ENCODE data around the gene VSIG2. TPM values are rescaled to one million over a fixed set of nuclear protein-coding genes. Genes with fewer than 3 reads are reported as not detected.

Gene VSIG2
- total and polyA plus RNA-seq, 2 donors (not counting 1 experiment from before 2014, with no cell fraction given): not detected

DNA sequence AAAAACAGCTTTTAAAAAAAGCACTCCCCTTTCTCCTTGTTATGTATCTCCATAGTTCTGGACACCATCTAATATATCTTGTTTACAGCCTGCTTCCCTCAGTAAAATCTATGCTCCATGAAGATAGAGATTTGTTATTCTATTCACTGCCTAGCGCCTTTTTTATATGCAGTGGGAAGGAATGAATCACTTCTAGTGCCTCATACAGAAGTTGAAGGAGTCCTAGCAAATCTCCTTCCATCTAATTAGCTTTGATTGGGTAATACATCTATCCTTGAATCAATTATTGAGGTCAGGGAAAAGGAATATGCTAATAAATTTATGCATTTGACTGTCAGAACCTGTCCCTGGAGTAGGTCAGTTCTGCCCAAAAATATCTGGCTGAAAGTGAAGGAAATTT lies 52.5 kb downstream of the VSIG2 start:
- no peaks in the 10 kb centered on the region for H3K27me3 ChIP-seq (ENCODE audit: control insufficient read depth, insufficient read depth, low read length)

More for the DNA sequence above, 52.5 kb downstream of the VSIG2 start:
- H3K4me3 ChIP-seq (replicated peaks in 1 of 4; ENCODE audit: control extremely low read depth in 1 of 4, insufficient read depth in 1 of 4, low read depth in 3 of 4, low read length in 4 of 4): no peak overlapping the region
- H3K36me3 ChIP-seq (ENCODE audit: control insufficient read depth, insufficient read depth, low read length): no peaks in the 10 kb centered on the region
- no peak overlapping the region for H3K4me2 ChIP-seq (ENCODE audit: extremely low read depth, insufficient read depth, low read length)
- H2AFZ ChIP-seq (ENCODE audit: low read length): no peak overlapping the region
- DNase-seq (ENCODE audit: low read depth in 2 of 2): no peak
- no peaks in the 10 kb centered on the region for H3K79me2 ChIP-seq (ENCODE audit: control insufficient read depth, insufficient read depth, low read length)
- no peak overlapping the region for H3K27ac ChIP-seq (ENCODE audit: insufficient read depth, low read length)
- no peaks in the 10 kb centered on the region for H3K4me1 ChIP-seq (ENCODE audit: control insufficient read depth, extremely low read depth, insufficient read depth, low read length)
- H3K9ac ChIP-seq (ENCODE audit: insufficient read depth, low read length): no peak overlapping the region
- H4K20me1 ChIP-seq (ENCODE audit: control insufficient read depth, extremely low read depth, insufficient read depth, low read length): no peaks in the 10 kb centered on the region
- H3K9me3 ChIP-seq (ENCODE audit: control insufficient read depth, insufficient read depth, low read depth, low read length): no peaks in the 10 kb centered on the region
- no peak for TF ChIP-seq EZH2 (IDR thresholded peaks at IDR 0.05; ENCODE audit: low read length, missing control alignments)
- TF ChIP-seq, protein P1, sequence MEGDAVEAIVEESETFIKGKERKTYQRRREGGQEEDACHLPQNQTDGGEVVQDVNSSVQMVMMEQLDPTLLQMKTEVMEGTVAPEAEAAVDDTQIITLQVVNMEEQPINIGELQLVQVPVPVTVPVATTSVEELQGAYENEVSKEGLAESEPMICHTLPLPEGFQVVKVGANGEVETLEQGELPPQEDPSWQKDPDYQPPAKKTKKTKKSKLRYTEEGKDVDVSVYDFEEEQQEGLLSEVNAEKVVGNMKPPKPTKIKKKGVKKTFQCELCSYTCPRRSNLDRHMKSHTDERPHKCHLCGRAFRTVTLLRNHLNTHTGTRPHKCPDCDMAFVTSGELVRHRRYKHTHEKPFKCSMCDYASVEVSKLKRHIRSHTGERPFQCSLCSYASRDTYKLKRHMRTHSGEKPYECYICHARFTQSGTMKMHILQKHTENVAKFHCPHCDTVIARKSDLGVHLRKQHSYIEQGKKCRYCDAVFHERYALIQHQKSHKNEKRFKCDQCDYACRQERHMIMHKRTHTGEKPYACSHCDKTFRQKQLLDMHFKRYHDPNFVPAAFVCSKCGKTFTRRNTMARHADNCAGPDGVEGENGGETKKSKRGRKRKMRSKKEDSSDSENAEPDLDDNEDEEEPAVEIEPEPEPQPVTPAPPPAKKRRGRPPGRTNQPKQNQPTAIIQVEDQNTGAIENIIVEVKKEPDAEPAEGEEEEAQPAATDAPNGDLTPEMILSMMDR (conservative IDR thresholded peaks at IDR 0.05 in 1 of 2, IDR thresholded peaks at IDR 0.05 in 1 of 2; ENCODE audit: low read depth in 1 of 2, low read length in 2 of 2): no peak

Other genes with a start within 250 kb of the VSIG2 start
- gene OR8B12, start 208.6 kb downstream of the VSIG2 start, total RNA-seq: not detected in 2 replicates
- not detected in 2 replicates for gene OR8B12, start 208.6 kb downstream of the VSIG2 start, polyA plus RNA-seq
- gene OR8A1, start 182.3 kb downstream of the VSIG2 start, total RNA-seq: not detected in 2 replicates
- not detected in 2 replicates for gene OR8A1, start 182.3 kb downstream of the VSIG2 start, polyA plus RNA-seq
- gene PANX3, start 140.8 kb downstream of the VSIG2 start, total RNA-seq: not detected in 2 replicates
- not detected in 2 replicates for gene PANX3, start 140.8 kb downstream of the VSIG2 start, polyA plus RNA-seq
- gene TBRG1, start 129.4 kb downstream of the VSIG2 start, total RNA-seq: 30.0 and 36.2 TPM in 2 replicates
- gene TBRG1, start 129.4 kb downstream of the VSIG2 start, polyA plus RNA-seq: 21.6 and 31.0 TPM in 2 replicates
- gene SIAE, start 78.5 kb downstream of the VSIG2 start, total RNA-seq: 23.1 and 28.9 TPM in 2 replicates
- gene SIAE, start 78.5 kb downstream of the VSIG2 start, polyA plus RNA-seq: 42.3 and 67.0 TPM in 2 replicates
- 10.0 and 18.0 TPM in 2 replicates for gene SPA17, start 78.4 kb downstream of the VSIG2 start, total RNA-seq
- gene SPA17, start 78.4 kb downstream of the VSIG2 start, polyA plus RNA-seq: 19.1 and 27.0 TPM in 2 replicates
- 0.17 TPM in 1 of 2 replicates, not detected in the other for gene NRGN, start 12.3 kb downstream of the VSIG2 start, total RNA-seq
- gene NRGN, start 12.3 kb downstream of the VSIG2 start, polyA plus RNA-seq: 4.9 and 10.8 TPM in 2 replicates
- gene ESAM, start 10.0 kb upstream of the VSIG2 start, total RNA-seq: under 0.01 and 0.26 TPM in 2 replicates
- gene ESAM, start 10.0 kb upstream of the VSIG2 start, polyA plus RNA-seq: 0.10 and 2.7 TPM in 2 replicates
- 6.2 and 6.3 TPM in 2 replicates for gene MSANTD2, start 48.2 kb upstream of the VSIG2 start, total RNA-seq
- gene MSANTD2, start 48.2 kb upstream of the VSIG2 start, polyA plus RNA-seq: 5.6 and 6.6 TPM in 2 replicates
- gene ROBO3, start 113.2 kb upstream of the VSIG2 start, total RNA-seq: 11.6 and 25.4 TPM in 2 replicates
- gene ROBO3, start 113.2 kb upstream of the VSIG2 start, polyA plus RNA-seq: 7.2 and 8.8 TPM in 2 replicates
- 0.26 and 0.66 TPM in 2 replicates for gene ROBO4, start 145.6 kb upstream of the VSIG2 start, total RNA-seq
- gene ROBO4, start 145.6 kb upstream of the VSIG2 start, polyA plus RNA-seq: 0.45 and 0.63 TPM in 2 replicates
- gene HEPN1, start 167.0 kb upstream of the VSIG2 start, total RNA-seq: not detected in 2 replicates
- gene HEPN1, start 167.0 kb upstream of the VSIG2 start, polyA plus RNA-seq: not detected in 2 replicates
- under 0.01 TPM in 1 of 2 replicates, not detected in the other for gene HEPACAM, start 183.8 kb upstream of the VSIG2 start, total RNA-seq
- gene HEPACAM, start 183.8 kb upstream of the VSIG2 start, polyA plus RNA-seq: 0.08 and 0.11 TPM in 2 replicates
- 0.77 and 2.3 TPM in 2 replicates for gene CCDC15, start 201.9 kb upstream of the VSIG2 start, total RNA-seq
- gene CCDC15, start 201.9 kb upstream of the VSIG2 start, polyA plus RNA-seq: 1.2 and 4.0 TPM in 2 replicates

Measured in fibroblast of lung (primary cell).